Neural cell (in vitro differentiated cells): Measurements from ENCODE around the gene TULP3.

Experiments
- CTCF ChIP-seq: fragments of 450-650 bp; IDR thresholded peaks from 2 replicates; pipeline ENCODE4 v1.5.1; 2014; ENCODE audit warnings: antibody characterized with exemption, mild to moderate bottlenecking, moderate library complexity; ENCODE audit not compliant: poor library complexity, severe bottlenecking
- EP300 ChIP-seq: fragments of 450-650 bp; conservative IDR thresholded peaks from 2 replicates; pipeline ENCODE4 v1.6.1; 2014; ENCODE audit warnings: antibody characterized with exemption, mild to moderate bottlenecking, moderate library complexity; ENCODE audit not compliant: poor library complexity, severe bottlenecking
- RAD21 ChIP-seq: fragments of 450-650 bp; conservative IDR thresholded peaks from 2 replicates; pipeline ENCODE4 v1.6.1; 2014; ENCODE audit warnings: antibody characterized with exemption, mild to moderate bottlenecking, moderate library complexity

- TF ChIP-seq CTCF (no peak), EP300 (no peak), RAD21 (no peak)
Observed at GRCh38 chr12:2892246-2892645, 1.6 kb downstream of the TULP3 start.
